Left ventricle myocardium inferior (tissue), 1 donor: ENCODE results near the gene CA5A. TPM values are rescaled to one million over a fixed set of nuclear protein-coding genes. Genes with fewer than 3 reads are reported as not detected.
"Not testable (repeated sequence)": the region's sequence is repeated elsewhere in the genome, so short reads cannot be mapped to it uniquely, and the experiment has no call there.

Experiments used
- DNase-seq: peaks from one replicate; pipeline ENCODE4 v3.0.0-alpha.2; 2020
- H3K27ac ChIP-seq: fragments of 200-600 bp; replicated peaks from 2 replicates; pipeline ENCODE4 v1.8.0; 2021
- H3K27me3 ChIP-seq: fragments of 200-600 bp; 2 replicates; pipeline ENCODE4 v1.8.0; 2021; ENCODE audit warnings: low read depth
- H3K36me3 ChIP-seq: fragments of 200-600 bp; 2 replicates; pipeline ENCODE4 v1.8.0; 2021
- H3K4me1 ChIP-seq: fragments of 200-600 bp; 2 replicates; pipeline ENCODE4 v1.8.0; 2021
- H3K4me3 ChIP-seq: fragments of 200-600 bp; 2 replicates; pipeline ENCODE4 v1.8.0; 2021; ENCODE audit warnings: mild to moderate bottlenecking, moderate library complexity
- H3K9me3 ChIP-seq: fragments of 200-600 bp; replicated peaks from 2 replicates; pipeline ENCODE4 v1.8.0; 2021
- CTCF ChIP-seq: fragments of 200-600 bp; IDR thresholded peaks from 2 replicates; pipeline ENCODE4 v1.8.0; 2021; ENCODE audit warnings: antibody characterized with exemption, mild to moderate bottlenecking, borderline replicate concordance
- intact Hi-C: fragments of 100-400 bp; cut with micrococcal nuclease; formaldehyde crosslinking; loops from one replicate; pipeline ENCODE4 v1.11.0; 2022
- total RNA-seq: library from RNA; stranded (reverse); fragmentation: NEBNext Ultra II Directional; extraction: Animal tissue kit (Norgen Biotek cat#: 25700); gene quantifications from one replicate; pipeline ENCODE4 v1.2.1, GENCODE V29; 2021
- donor health status: DM: no; HTN: yes; CAD: no; lungs with severe emphysema.

Gene CA5A
- total RNA-seq, 1 donor from 2014 or later: not detected

GRCh38 chr16:87864331-87864989 lies 71.9 kb downstream of the CA5A start:
- Histone ChIP-seq H3K27ac (no peak overlapping the region), H3K4me1 (peaks cover 38% of the 10 kb centered on the region)
- TF ChIP-seq CTCF: no peak

GRCh38 chr16:87863327-87863635 lies 73.0 kb downstream of the CA5A start:
- H3K9me3 ChIP-seq, H3K27ac ChIP-seq, H3K4me3 ChIP-seq, H3K36me3 ChIP-seq, intact Hi-C loops, DNase-seq: not testable (repeated sequence)
- peaks cover 14% of the 10 kb centered on the region for H3K27me3 ChIP-seq
- peaks cover 36% of the 10 kb centered on the region for H3K4me1 ChIP-seq

More at GRCh38 chr16:87864331-87864989, 71.9 kb downstream of the CA5A start:
- Histone ChIP-seq H3K36me3 (no peaks in the 10 kb centered on the region), H3K27me3 (peaks cover 20% of the 10 kb centered on the region), H3K4me3 (no peak overlapping the region), H3K9me3 (no peaks in the 10 kb centered on the region)
- intact Hi-C loops: no loop called here
- DNase-seq: no peak

- H3K27ac ChIP-seq, DNase-seq, H3K4me3 ChIP-seq, H3K36me3 ChIP-seq, H3K27me3 ChIP-seq, intact Hi-C loops, H3K9me3 ChIP-seq: not testable (repeated sequence)
- H3K4me1 ChIP-seq: peaks cover 35% of the 10 kb centered on the region
Observed at GRCh38 chr16:87862597-87863326, 73.6 kb downstream of the CA5A start.

GRCh38 chr16:87861300-87862099 lies 74.8 kb downstream of the CA5A start:
- not testable (repeated sequence) for DNase-seq, H3K27ac ChIP-seq

GRCh38 chr16:87860553-87861299 lies 75.6 kb downstream of the CA5A start:
- TF ChIP-seq CTCF: no peak
- H3K4me1 ChIP-seq: peaks cover 49% of the 10 kb centered on the region

More at GRCh38 chr16:87861300-87862099, 74.8 kb downstream of the CA5A start:
- H3K9me3 ChIP-seq, H3K36me3 ChIP-seq, H3K4me3 ChIP-seq, H3K27me3 ChIP-seq, intact Hi-C loops: not testable (repeated sequence)
- H3K4me1 ChIP-seq: peaks cover 41% of the 10 kb centered on the region

GRCh38 chr16:87858151-87858993 lies 78.0 kb downstream of the CA5A start:
- Histone ChIP-seq H3K27ac (peak overlapping the region; percentile 27), H3K4me1 (peaks cover 66% of the 10 kb centered on the region)
- DNase-seq: peak; percentile 70
- H3K27me3 ChIP-seq, H3K9me3 ChIP-seq, intact Hi-C loops, H3K4me3 ChIP-seq, H3K36me3 ChIP-seq: not testable (repeated sequence)

More at GRCh38 chr16:87860553-87861299, 75.6 kb downstream of the CA5A start:
- Histone ChIP-seq H3K36me3 (no peaks in the 10 kb centered on the region), H3K4me3 (no peak overlapping the region), H3K9me3 (no peaks in the 10 kb centered on the region), H3K27me3 (no peaks in the 10 kb centered on the region), H3K27ac (peak overlapping the region; percentile 30)
- no peak for DNase-seq
- intact Hi-C loops: no loop called here
